GM18517 (cell line): Measurements from ENCODE around the gene TPH1.
"Not testable (repeated sequence)": the region's sequence is repeated elsewhere in the genome, so short reads cannot be mapped to it uniquely, and the experiment has no call there.

Source experiments
- ATAC-seq: cut with Tn5 transposase; IDR thresholded peaks from one replicate; pipeline ENCODE4 v1.9.1; 2021; ENCODE audit warnings: mild to moderate bottlenecking, moderate library complexity; ENCODE audit not compliant: unreplicated experiment

Gene TPH1

GRCh38 chr11:18027475-18027874 is 18.6 kb downstream of the TPH1 start:
- ATAC-seq, result no peak

DNA sequence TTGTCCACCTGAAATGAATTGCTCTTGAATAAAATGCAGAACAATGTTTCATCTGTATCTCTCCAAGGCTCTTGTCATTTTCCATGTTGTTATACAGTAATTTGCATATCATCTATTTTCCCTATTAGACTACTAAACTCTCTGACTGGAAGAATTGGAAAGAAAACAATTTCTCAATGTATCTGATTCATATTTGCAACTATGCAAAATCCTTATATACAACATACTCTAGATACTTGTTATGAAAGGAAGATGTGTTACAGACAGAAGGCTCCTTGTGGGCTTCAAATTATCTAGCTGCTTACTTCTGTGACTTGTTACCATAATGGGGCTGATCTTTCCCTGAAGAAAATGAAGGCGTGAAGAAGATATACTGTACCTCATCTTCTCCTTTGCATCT is 23.6 kb downstream of the TPH1 start:
- no peak for ATAC-seq

DNA sequence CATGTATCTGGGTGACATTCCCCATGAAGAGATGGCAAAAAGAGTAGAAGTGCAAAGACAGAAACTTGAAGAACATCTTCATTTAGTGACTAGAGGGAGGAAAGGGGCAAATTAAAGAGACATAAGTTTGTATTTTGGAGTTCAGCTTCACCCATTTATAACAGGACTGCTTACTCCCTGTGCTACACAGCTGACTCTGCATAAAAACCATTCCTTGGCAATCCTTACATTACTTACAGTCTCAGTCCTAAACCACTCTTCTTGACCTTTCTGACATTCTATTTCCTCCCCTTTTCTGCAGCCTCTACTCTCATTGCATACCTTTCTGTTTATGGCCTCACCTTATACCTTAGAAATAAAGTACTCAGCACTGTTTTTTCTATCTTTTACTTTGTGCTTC is 26.4 kb downstream of the TPH1 start:
- ATAC-seq, result no peak

- no peak for ATAC-seq
Measured at GRCh38 chr11:18016789-18017188, 29.3 kb downstream of the TPH1 start.

DNA sequence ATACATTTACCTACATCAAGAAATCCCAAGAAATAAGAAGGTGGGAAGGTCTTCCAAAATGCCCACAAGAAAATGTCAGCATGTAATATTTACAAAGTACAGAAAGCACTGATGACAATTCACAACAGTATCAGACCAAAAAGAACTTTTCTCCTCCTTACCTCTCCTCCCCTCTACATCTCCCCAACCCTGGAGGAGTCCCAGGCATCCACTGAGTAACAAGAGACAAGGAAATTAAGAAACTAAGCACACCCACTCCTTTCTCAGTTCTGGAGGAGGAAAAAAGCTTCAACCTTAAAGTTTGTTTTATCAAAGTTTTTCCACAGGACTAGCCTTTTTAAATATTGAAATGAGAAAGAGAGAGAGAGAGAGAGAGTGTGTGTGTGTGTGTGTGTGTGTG is 31.2 kb downstream of the TPH1 start:
- ATAC-seq, result no peak

GRCh38 chr11:18013790-18014507 is 32.1 kb downstream of the TPH1 start:
- no peak for ATAC-seq

DNA sequence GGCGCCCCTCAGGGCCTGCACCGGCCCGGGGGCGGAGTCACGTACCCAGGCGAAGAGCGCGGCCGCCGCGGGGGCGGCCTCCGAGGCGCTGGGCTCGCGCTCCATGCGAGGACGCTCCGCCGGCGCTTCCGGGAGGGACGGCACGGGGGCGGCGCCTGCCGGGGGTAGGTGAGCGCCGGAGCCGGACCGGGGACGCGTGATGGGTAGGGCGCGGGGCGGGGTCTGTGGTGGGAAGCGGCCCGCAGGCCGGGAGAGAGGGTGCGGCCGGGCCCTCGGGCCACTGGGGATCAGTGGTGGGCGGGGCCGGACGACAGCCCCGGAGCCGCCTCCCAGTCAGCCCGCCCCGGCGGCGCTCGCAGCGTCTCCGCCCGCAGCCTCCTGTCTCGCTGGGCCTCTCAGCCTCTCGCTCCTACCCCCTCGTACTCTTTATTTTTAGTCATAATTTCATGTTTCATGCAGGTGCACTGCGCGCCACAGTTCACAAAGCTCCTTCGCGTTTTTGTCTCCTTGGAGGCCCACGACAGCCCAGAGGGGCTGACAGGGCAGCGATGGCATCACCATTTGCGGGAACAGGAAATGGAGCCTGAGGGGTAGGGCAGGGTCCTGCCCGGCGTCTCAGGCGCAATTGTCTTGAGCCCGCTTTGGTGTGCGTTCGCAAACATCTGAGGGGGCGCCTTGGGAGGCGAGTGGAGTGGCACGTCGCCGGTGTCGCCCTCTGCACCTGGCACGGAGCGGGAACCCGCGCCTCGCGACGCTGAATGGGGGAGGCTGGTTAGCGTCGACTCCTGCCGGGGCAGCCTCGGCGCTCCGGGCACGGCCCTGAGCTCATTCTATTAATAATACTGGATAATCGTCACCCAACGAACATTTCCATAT is 32.9 kb downstream of the TPH1 start, which contains the start of gene SERGEF:
Gene SERGEF (minus strand): TSS at position 142 of the 876 bp plus-strand sequence. CDS start 37 bp downstream, at position 105.
- peak; percentile 89 for ATAC-seq

DNA sequence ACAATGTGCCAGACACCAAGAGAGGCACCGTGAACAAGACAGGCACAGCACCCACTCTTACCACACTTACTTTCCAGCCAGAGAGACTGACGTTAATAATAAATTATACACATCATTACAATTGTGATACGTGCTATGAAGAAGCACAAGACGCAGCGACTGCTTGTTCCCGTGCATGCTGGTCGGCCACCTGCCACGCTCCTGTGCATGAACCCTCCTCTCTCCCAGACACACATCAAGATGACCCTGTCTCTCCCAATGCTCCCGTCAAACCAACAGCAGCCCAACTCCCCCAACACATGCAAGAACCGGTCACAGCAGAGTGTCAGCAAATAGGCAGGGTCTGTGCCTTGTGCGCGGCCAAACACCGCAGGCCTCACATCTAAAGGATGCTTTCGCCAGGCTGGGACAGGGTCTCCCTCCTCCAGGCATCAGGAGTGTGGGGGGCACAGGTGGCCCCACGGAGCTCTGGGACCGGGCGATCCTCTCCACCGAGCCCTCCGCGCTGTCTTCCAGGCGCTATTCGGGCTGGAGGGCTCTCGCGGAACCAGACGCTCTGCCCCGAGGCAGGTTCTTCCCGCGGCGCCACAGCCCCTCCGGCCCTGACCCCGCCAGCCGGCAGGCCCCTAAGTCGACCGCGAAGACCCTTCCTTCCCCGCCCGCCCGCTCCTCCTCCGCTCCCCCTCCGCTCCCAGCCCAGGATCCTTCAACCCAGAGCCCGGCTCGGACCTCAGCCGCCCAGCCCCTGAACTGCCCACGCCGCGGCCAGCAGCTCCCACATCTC is 33.8 kb downstream of the TPH1 start:
- no peak for ATAC-seq

DNA sequence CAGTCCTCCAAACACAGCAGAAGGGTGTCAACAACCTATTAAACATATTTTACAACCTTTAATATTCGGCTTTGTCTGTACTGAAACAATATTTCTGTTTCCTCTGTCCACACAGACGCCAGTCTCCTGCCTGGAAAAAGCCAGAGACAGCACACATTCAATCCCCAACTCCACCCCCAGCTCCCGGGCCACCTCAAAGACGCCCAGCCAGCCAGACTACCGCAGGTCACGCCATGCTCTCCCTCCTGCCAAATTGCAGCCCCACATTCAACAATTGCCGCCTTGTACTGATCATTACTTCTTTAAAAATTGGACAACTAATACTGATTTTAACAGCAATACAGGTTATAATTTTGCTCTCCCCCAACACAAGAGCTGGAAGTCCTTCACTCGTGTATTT is 34.4 kb downstream of the TPH1 start:
- ATAC-seq, result no peak

GRCh38 chr11:18010977-18011586 is 35.0 kb downstream of the TPH1 start:
- ATAC-seq, result no peak

DNA sequence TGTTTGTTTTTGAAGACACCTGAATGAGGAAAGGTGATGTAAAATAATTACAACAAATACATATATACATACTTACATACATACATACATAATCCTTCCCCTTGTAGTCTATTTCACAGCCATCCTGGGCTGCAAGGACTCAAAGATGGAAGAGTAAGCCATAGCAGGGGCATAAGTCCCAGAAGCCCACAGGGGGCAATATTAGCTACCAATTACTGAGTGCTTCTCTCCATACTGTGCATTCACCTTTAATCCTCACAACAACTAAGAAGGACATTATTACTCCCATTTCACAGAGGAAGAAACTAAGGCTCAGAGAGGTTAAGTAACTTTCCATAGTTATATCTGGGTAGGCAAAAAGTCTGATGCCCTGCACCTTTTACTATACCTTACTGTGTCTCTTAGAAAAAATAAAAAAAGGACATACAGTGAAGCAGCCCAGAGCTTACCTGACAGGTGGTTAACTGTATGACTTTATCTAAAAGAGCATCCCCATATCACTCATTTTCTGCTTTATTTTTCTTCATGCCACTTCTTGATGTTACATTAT is 35.9 kb downstream of the TPH1 start:
- no peak for ATAC-seq

GRCh38 chr11:18005376-18006129 is 40.5 kb downstream of the TPH1 start:
- no peak for ATAC-seq

DNA sequence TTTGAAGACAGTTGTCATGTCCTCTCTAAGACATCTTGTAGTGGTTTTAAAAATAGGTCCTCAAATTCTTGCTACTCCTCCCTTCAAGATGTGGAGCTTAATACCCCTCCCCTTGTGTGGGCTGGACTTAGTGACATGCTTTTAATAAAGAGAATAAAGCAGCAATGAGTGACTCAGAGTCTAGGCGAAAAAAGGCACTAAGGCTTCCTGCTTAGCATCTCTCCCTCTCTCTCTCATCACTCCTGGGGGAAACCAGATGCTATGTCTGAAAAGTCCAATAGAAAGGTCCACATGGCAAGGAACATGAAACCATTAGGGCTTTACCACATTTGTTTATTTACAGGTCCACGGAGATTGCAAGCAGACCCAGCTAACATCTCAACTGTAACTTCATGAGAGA is 44.9 kb downstream of the TPH1 start:
- no peak for ATAC-seq

- no peak for ATAC-seq
Measured at GRCh38 chr11:18000760-18001159, 45.3 kb downstream of the TPH1 start.

DNA sequence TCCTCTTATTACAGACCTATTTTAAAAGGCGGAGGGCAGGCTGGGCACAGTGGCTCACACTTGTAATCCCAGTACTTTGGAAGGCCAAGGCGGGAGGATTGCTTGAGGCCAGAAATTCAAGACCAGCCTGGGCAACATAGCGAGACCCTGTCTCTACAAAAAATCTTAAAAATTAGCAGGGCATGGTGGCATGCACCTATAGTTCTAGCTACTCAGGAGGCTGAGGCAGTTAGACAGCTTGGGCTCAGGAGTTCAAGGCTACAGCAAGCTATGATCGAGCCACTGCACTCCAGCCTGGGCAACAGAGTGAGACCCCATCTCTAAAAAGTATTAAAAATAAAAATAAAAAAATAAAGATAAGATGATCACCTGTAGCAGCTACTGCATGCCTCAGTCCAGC is 45.9 kb downstream of the TPH1 start:
- not testable (repeated sequence) for ATAC-seq
